OCI-LY7 (cell line): ENCODE data around the gene OLFML2B. TPM values are rescaled to one million over a fixed set of nuclear protein-coding genes. Genes with fewer than 3 reads are reported as not detected.

Source experiments
- BruUV-seq: library from RNA; stranded (reverse); fragments of 400-500 nt; replicated peaks from 2 replicates; lab custom pipeline; 2021; lab: Mats Ljungman, UMichigan
- CTCF ChIA-PET: fragments of 300-600 bp; sonication (Branson Sonifier 250); formaldehyde crosslinking; loops from one replicate; lab custom pipeline; 2022; ENCODE audit warnings: antibody characterized with exemption; ENCODE audit not compliant: unreplicated experiment; lab: Charles Lee
- POLR2A ChIA-PET: fragments of 300-600 bp; sonication (Branson Sonifier 250); formaldehyde crosslinking; loops from one replicate; lab custom pipeline; 2022; ENCODE audit warnings: antibody characterized with exemption; lab: Charles Lee
- DNase-seq: peaks from one replicate; pipeline ENCODE4 v3.0.0-alpha.2; 2015; ENCODE audit warnings: low spot score
- H2AFZ ChIP-seq: fragments of 200-600 bp; sonication (generic), shearing (Covaris generic); 2 replicates; pipeline ENCODE4 v1.6.1; 2014; ENCODE audit warnings: mild to moderate bottlenecking, antibody characterized with exemption, low read length, moderate library complexity
- H3K27ac ChIP-seq: fragments of 200-600 bp; sonication (generic); 2 replicates; pipeline ENCODE4 v1.5.1; 2014; ENCODE audit warnings: mixed run types, low read depth, mild to moderate bottlenecking, moderate library complexity, low read length, inconsistent platforms; ENCODE audit not compliant: poor library complexity, severe bottlenecking
- H3K36me3 ChIP-seq: fragments of 200-600 bp; sonication (generic); 2 replicates; pipeline ENCODE4 v1.6.1; 2014; ENCODE audit warnings: mild to moderate bottlenecking, antibody characterized with exemption, low read length, moderate library complexity, mixed read lengths; ENCODE audit not compliant: insufficient read depth
- H3K4me1 ChIP-seq: fragments of 200-600 bp; sonication (generic); 2 replicates; pipeline ENCODE4 v1.5.1; 2014; ENCODE audit warnings: mild to moderate bottlenecking, low read length; ENCODE audit not compliant: insufficient read depth, poor library complexity, severe bottlenecking
- H3K4me2 ChIP-seq: fragments of 200-600 bp; sonication (generic); 2 replicates; pipeline ENCODE4 v1.6.1; 2014; ENCODE audit warnings: mild to moderate bottlenecking, low read length
- H3K4me3 ChIP-seq: fragments of 200-600 bp; sonication (generic); 2 replicates; pipeline ENCODE4 v1.5.1; 2014; ENCODE audit warnings: mild to moderate bottlenecking, low read depth, low read length; ENCODE audit not compliant: poor library complexity, severe bottlenecking
- H3K79me2 ChIP-seq: fragments of 200-600 bp; sonication (generic); 2 replicates; pipeline ENCODE4 v1.6.1; 2016; ENCODE audit warnings: low read depth, mild to moderate bottlenecking, low read length, moderate library complexity, mixed read lengths; ENCODE audit not compliant: insufficient read depth
- H3K9me2 ChIP-seq: fragments of 200-600 bp; sonication (generic); 2 replicates; pipeline ENCODE4 v1.6.1; 2016; ENCODE audit warnings: mild to moderate bottlenecking, low read length, mixed read lengths; ENCODE audit not compliant: insufficient read depth
- H3K9me3 ChIP-seq: fragments of 200-600 bp; sonication (generic); 2 replicates; pipeline ENCODE4 v1.6.1; 2014; ENCODE audit warnings: mild to moderate bottlenecking, mixed run types, low read length, mixed read lengths
- H4K20me1 ChIP-seq: fragments of 200-600 bp; sonication (generic); 2 replicates; pipeline ENCODE4 v1.6.1; 2014; ENCODE audit warnings: mild to moderate bottlenecking, antibody characterized with exemption, low read length, moderate library complexity, mixed read lengths; ENCODE audit not compliant: insufficient read depth
- CTCF ChIP-seq: fragments of 200-600 bp; sonication (generic); conservative IDR thresholded peaks from 2 replicates; pipeline ENCODE4 v1.5.1; 2014; ENCODE audit warnings: mild to moderate bottlenecking, antibody characterized with exemption, low read length, moderate library complexity, mixed read lengths
- EZH2phosphoT487 ChIP-seq: fragments of 200-600 bp; sonication (generic); IDR thresholded peaks from 2 replicates; pipeline ENCODE4 v1.6.1; 2018; ENCODE audit warnings: low read depth, borderline replicate concordance, mild to moderate bottlenecking, mixed run types, antibody characterized with exemption, low read length, moderate library complexity, mixed read lengths
- intact Hi-C: fragments of 100-400 bp; cut with micrococcal nuclease; formaldehyde crosslinking; loops from one replicate; pipeline ENCODE4 v1.10.0; 2022; ENCODE audit not compliant: unreplicated experiment
- total RNA-seq, 2 experiments: library from RNA; depleted of rRNA in 1 of 2; stranded (reverse); fragments of >200 nt in 1 of 2; shearing (Covaris generic) in 1 of 2; gene quantifications; 2 replicates each; pipeline ENCODE4 v1.2.3, GENCODE V29; 2014 to 2022

OLFML2B gene
- total RNA-seq, 2 experiments from 2014 or later, result not detected

GRCh38 chr1:162040001-162040400 is 16.3 kb upstream of the OLFML2B start:
- no peaks in the 10 kb centered on the region for H3K36me3 ChIP-seq
- no peaks in the 10 kb centered on the region for H3K9me2 ChIP-seq
- no peak overlapping the region for H3K27ac ChIP-seq
- H2AFZ ChIP-seq, result no peak overlapping the region
- ChIA-PET CTCF (no interaction called here), POLR2A (no interaction called here)
- intact Hi-C loops, result no loop called here
- no peak overlapping the region for H3K4me2 ChIP-seq
- BruUV-seq, result no TSS peak
- no peaks in the 10 kb centered on the region for H3K9me3 ChIP-seq
- no peaks in the 10 kb centered on the region for H3K79me2 ChIP-seq
- H4K20me1 ChIP-seq, result no peaks in the 10 kb centered on the region
- no peak for DNase-seq
- H3K4me1 ChIP-seq, result no peaks in the 10 kb centered on the region
- no peak overlapping the region for H3K4me3 ChIP-seq
- no peak for TF ChIP-seq CTCF
- no peak for TF ChIP-seq EZH2phosphoT487

- no peak overlapping the region for H2AFZ ChIP-seq
- CTCF ChIA-PET, result no interaction called here
- no peaks in the 10 kb centered on the region for H3K4me1 ChIP-seq
- no peak for DNase-seq
- no peak overlapping the region for H3K4me2 ChIP-seq
- H3K36me3 ChIP-seq, result no peaks in the 10 kb centered on the region
- intact Hi-C loops, result loop anchor here (5.0 kb wide), 1 partner anchor 246 kb away; no protein-coding TSS in a partner anchor
- TF ChIP-seq EZH2phosphoT487, result no peak
- no peak for TF ChIP-seq CTCF
- no peak overlapping the region for H3K4me3 ChIP-seq
- no peaks in the 10 kb centered on the region for H3K9me3 ChIP-seq
- no peaks in the 10 kb centered on the region for H3K79me2 ChIP-seq
- H4K20me1 ChIP-seq, result no peaks in the 10 kb centered on the region
- POLR2A ChIA-PET, result no interaction called here
- H3K9me2 ChIP-seq, result no peaks in the 10 kb centered on the region
- no peak overlapping the region for H3K27ac ChIP-seq
- no TSS peak for BruUV-seq
Measured at GRCh38 chr1:162038624-162039023, 15.0 kb upstream of the OLFML2B start.

- no peaks in the 10 kb centered on the region for H3K9me2 ChIP-seq
- POLR2A ChIA-PET, result interaction anchor here (1.1 kb wide), 1 partner anchor 274 kb away, joined by 3 read pairs; no protein-coding TSS in a partner anchor
- no peak for DNase-seq
- H2AFZ ChIP-seq, result no peak overlapping the region
- no peaks in the 10 kb centered on the region for H3K4me1 ChIP-seq
- TF ChIP-seq CTCF (no peak), EZH2phosphoT487 (no peak)
- H3K4me2 ChIP-seq, result no peak overlapping the region
- no peaks in the 10 kb centered on the region for H4K20me1 ChIP-seq
- H3K36me3 ChIP-seq, result no peaks in the 10 kb centered on the region
- no peak overlapping the region for H3K4me3 ChIP-seq
- CTCF ChIA-PET, result no interaction called here
- no peak overlapping the region for H3K27ac ChIP-seq
- H3K9me3 ChIP-seq, result no peaks in the 10 kb centered on the region
- H3K79me2 ChIP-seq, result no peaks in the 10 kb centered on the region
- no TSS peak for BruUV-seq
- intact Hi-C loops, result loop anchor here (5.0 kb wide), 1 partner anchor 244 kb away; no protein-coding TSS in a partner anchor
Measured at GRCh38 chr1:162036163-162036562, 12.5 kb upstream of the OLFML2B start.
